Liver (tissue), 9 donors: ENCODE data around the gene SUGP2. TPM values are rescaled to one million over a fixed set of nuclear protein-coding genes. Genes with fewer than 3 reads are reported as not detected.

Source experiments
- DNase-seq: peaks from one replicate; pipeline ENCODE4 v3.0.0-alpha.2; 2017; ENCODE audit warnings: low spot score
- H3K27ac ChIP-seq, 2 donors: one replicate each; pipeline ENCODE4 v1.7.0; 2013; ENCODE audit warnings: inconsistent platforms in 2 of 2, low read length in 2 of 2, control low read depth in 1 of 2, low read depth in 1 of 2, mild to moderate bottlenecking in 1 of 2
- H3K27me3 ChIP-seq, 4 donors: one replicate each; pipeline versions ENCODE4 v1.6.1 to v1.7.0; 2013; ENCODE audit warnings: low read length in 3 of 4, inconsistent platforms in 1 of 4, mild to moderate bottlenecking in 1 of 4, moderate library complexity in 1 of 4; ENCODE audit not compliant: control insufficient read depth in 4 of 4, insufficient read depth in 4 of 4
- H3K36me3 ChIP-seq, 4 donors: one replicate each; pipeline versions ENCODE4 v1.6.1 to v1.7.0; 2013; ENCODE audit warnings: low read length in 3 of 4, mild to moderate bottlenecking in 3 of 4, low read depth in 1 of 4, moderate library complexity in 1 of 4; ENCODE audit not compliant: control insufficient read depth in 4 of 4, insufficient read depth in 3 of 4
- H3K4me1 ChIP-seq, 4 donors: one replicate each; pipeline versions ENCODE4 v1.6.1 to v1.7.0; 2013; ENCODE audit warnings: low read length in 3 of 4, mild to moderate bottlenecking in 3 of 4, moderate library complexity in 1 of 4; ENCODE audit not compliant: control insufficient read depth in 4 of 4, insufficient read depth in 4 of 4
- H3K4me3 ChIP-seq, 3 donors: one replicate each; pipeline versions ENCODE4 v1.6.1 to v1.7.0; 2013; ENCODE audit warnings: low read length in 3 of 3, control low read depth in 1 of 3, low read depth in 1 of 3, mild to moderate bottlenecking in 1 of 3
- H3K9ac ChIP-seq, 2 donors: one replicate each; pipeline ENCODE4 v1.7.0; 2013; ENCODE audit warnings: low read length in 2 of 2, mild to moderate bottlenecking in 2 of 2, moderate library complexity in 2 of 2, control low read depth in 1 of 2, low read depth in 1 of 2
- H3K9me3 ChIP-seq, 4 donors: one replicate each; pipeline versions ENCODE4 v1.6.1 to v1.7.0; 2013; ENCODE audit warnings: low read length in 3 of 4; ENCODE audit not compliant: control insufficient read depth in 4 of 4
- EGR1 ChIP-seq, 2 donors: IDR thresholded peaks; 2 replicates each; pipeline ENCODE4 v1.6.1; 2016 to 2018; ENCODE audit warnings: antibody characterized with exemption in 2 of 2, low read depth in 2 of 2
- FOXA1 ChIP-seq: IDR thresholded peaks from 2 replicates; pipeline ENCODE4 v1.6.1; 2016; ENCODE audit warnings: antibody characterized with exemption
- FOXA2 ChIP-seq: IDR thresholded peaks from 2 replicates; pipeline ENCODE4 v1.6.1; 2016; ENCODE audit warnings: antibody characterized with exemption
- GABPA ChIP-seq, 2 donors: IDR thresholded peaks in 1 of 2; conservative IDR thresholded peaks in 1 of 2; 2 replicates each; pipeline ENCODE4 v1.6.1; 2016; ENCODE audit warnings: antibody characterized with exemption in 2 of 2, mild to moderate bottlenecking in 1 of 2, moderate library complexity in 1 of 2
- HNF4A ChIP-seq, 2 donors: conservative IDR thresholded peaks; 2 replicates each; pipeline ENCODE4 v1.6.1; 2016; ENCODE audit warnings: antibody characterized with exemption in 2 of 2, mild to moderate bottlenecking in 2 of 2
- HNF4G ChIP-seq: IDR thresholded peaks from 2 replicates; pipeline ENCODE4 v1.6.1; 2016; ENCODE audit warnings: antibody characterized with exemption
- JUND ChIP-seq, 2 donors: IDR thresholded peaks; 2 replicates each; pipeline ENCODE4 v1.6.1; 2016; ENCODE audit warnings: antibody characterized with exemption in 2 of 2
- NR2F2 ChIP-seq: IDR thresholded peaks from 2 replicates; pipeline ENCODE4 v1.6.1; 2016; ENCODE audit warnings: antibody characterized with exemption
- RAD21 ChIP-seq, 2 donors: IDR thresholded peaks; 2 replicates each; pipeline ENCODE4 v1.6.1; 2016; ENCODE audit warnings: antibody characterized with exemption in 2 of 2, mild to moderate bottlenecking in 2 of 2
- RXRA ChIP-seq, 2 donors: IDR thresholded peaks; 2 replicates each; pipeline ENCODE4 v1.6.1; 2017 to 2018; ENCODE audit warnings: antibody characterized with exemption in 2 of 2, mild to moderate bottlenecking in 1 of 2
- SP1 ChIP-seq: IDR thresholded peaks from 2 replicates; pipeline ENCODE4 v1.6.1; 2018; ENCODE audit warnings: antibody characterized with exemption, mild to moderate bottlenecking
- TAF1 ChIP-seq: conservative IDR thresholded peaks from 2 replicates; pipeline ENCODE4 v1.6.1; 2016; ENCODE audit warnings: antibody characterized with exemption, mild to moderate bottlenecking
- YY1 ChIP-seq: IDR thresholded peaks from 2 replicates; pipeline ENCODE4 v1.6.1; 2016; ENCODE audit warnings: antibody characterized with exemption, mild to moderate bottlenecking
- WGBS: extraction: QIAGEN DNeasy Blood & Tissue Kit; methylation state at CpG from one replicate; pipeline ENCODE4 v1.1.7; 2013; 5-methylcytosine and 5-hydroxymethylcytosine counted together
- polyA plus RNA-seq, 2 donors: library from polyadenylated mRNA; stranded (reverse) in 1 of 2; unstranded in 1 of 2; fragments of 200-250 nt in 1 of 2; fragments of >200 nt in 1 of 2; fragmentation: Nextera tagmentation in 1 of 2; extraction: Ambion mirVana in 1 of 2; gene quantifications; one replicate each; pipeline versions ENCODE4 v1.2.1 to v1.2.3, GENCODE V29; 2013 to 2015
- total RNA-seq, 2 donors: library from RNA; depleted of rRNA; stranded (reverse); fragments of >200 nt; gene quantifications; one replicate each; pipeline ENCODE4 v1.2.3, GENCODE V29; 2014
- TF ChIP-seq, protein P1 (sequence below): IDR thresholded peaks from 2 replicates; pipeline ENCODE4 v1.6.1; 2016; ENCODE audit warnings: antibody characterized with exemption, mild to moderate bottlenecking
- TF ChIP-seq, protein P2 (sequence below): IDR thresholded peaks from 2 replicates; pipeline ENCODE4 v1.6.1; 2016; ENCODE audit warnings: antibody characterized with exemption
- TF ChIP-seq, protein P3 (sequence below): IDR thresholded peaks from 2 replicates; pipeline ENCODE4 v1.6.1; 2016; ENCODE audit warnings: antibody characterized with exemption
- TF ChIP-seq, protein P4 (sequence below): IDR thresholded peaks from 2 replicates; pipeline ENCODE4 v1.6.1; 2016; ENCODE audit warnings: antibody characterized with exemption
- TF ChIP-seq, protein P5 (sequence below): fragments of 150-350 bp; IDR thresholded peaks from 2 replicates; pipeline ENCODE4 v1.5.1; 2017; ENCODE audit warnings: improper control_type of control experiment, low read depth, low read length; ENCODE audit not compliant: missing input control
- donor health status: healthy.
- donor health status: healthy.
- donor health status: healthy.
- donor health status: healthy.
- donor health status: healthy.

SUGP2 gene
- total and polyA plus RNA-seq, 4 donors = 9.6 to 29.0 (median 19.2) TPM

DNA sequence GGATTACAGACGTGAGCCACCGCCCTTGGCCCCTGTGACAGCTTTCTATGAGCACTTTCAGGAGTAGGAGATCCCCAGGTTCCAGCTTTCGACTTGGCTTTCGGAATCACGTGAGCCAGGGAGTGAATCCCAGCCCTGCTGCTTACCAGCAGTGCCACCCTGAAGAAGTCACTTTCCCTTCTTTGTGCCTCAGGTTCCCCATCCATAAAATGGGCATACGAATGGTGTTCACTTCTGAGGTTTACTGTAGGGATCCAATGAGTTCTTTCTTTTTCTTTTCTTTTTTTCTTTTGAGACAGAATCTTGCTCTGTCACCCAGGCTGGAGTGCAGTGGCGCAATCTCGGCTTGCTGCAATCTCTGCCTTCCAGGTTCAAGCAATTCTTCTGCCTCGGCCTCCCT lies 88.0 kb downstream of the SUGP2 start (continued):
- TF ChIP-seq, protein P1, sequence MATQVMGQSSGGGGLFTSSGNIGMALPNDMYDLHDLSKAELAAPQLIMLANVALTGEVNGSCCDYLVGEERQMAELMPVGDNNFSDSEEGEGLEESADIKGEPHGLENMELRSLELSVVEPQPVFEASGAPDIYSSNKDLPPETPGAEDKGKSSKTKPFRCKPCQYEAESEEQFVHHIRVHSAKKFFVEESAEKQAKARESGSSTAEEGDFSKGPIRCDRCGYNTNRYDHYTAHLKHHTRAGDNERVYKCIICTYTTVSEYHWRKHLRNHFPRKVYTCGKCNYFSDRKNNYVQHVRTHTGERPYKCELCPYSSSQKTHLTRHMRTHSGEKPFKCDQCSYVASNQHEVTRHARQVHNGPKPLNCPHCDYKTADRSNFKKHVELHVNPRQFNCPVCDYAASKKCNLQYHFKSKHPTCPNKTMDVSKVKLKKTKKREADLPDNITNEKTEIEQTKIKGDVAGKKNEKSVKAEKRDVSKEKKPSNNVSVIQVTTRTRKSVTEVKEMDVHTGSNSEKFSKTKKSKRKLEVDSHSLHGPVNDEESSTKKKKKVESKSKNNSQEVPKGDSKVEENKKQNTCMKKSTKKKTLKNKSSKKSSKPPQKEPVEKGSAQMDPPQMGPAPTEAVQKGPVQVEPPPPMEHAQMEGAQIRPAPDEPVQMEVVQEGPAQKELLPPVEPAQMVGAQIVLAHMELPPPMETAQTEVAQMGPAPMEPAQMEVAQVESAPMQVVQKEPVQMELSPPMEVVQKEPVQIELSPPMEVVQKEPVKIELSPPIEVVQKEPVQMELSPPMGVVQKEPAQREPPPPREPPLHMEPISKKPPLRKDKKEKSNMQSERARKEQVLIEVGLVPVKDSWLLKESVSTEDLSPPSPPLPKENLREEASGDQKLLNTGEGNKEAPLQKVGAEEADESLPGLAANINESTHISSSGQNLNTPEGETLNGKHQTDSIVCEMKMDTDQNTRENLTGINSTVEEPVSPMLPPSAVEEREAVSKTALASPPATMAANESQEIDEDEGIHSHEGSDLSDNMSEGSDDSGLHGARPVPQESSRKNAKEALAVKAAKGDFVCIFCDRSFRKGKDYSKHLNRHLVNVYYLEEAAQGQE = no peak
- TF ChIP-seq RAD21 (IDR thresholded peaks at IDR 0.05) = no peak
- no peak for TF ChIP-seq TAF1
- TF ChIP-seq JUND (IDR thresholded peaks at IDR 0.05) = no peak
- no peak for TF ChIP-seq FOXA1
- TF ChIP-seq, protein P2, sequence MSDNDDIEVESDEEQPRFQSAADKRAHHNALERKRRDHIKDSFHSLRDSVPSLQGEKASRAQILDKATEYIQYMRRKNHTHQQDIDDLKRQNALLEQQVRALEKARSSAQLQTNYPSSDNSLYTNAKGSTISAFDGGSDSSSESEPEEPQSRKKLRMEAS = no peak

DNA sequence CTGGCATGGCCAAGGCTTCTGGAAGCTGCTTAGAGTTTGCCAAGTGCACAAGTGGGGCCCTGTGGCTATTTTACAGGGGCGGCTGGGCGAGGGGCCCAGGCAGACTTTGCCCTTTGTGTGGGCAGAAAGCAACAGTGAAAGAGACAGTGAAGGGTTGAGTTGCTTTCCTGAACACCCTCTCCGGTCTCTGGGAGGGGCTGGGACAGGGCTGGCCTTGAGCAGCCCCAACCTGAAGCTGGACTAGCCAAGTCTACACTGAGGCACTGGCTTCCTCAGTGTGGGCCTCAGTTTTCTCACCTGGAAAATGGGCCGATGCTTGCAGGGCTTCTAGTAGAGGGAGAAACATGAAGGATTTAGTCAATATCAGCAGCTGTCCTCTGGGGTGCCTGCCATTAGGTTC lies 89.9 kb downstream of the SUGP2 start:
- no peak overlapping the region for H3K9ac ChIP-seq
- H3K4me3 ChIP-seq = no peak overlapping the region
- H3K36me3 ChIP-seq = no peaks in the 10 kb centered on the region
- H3K27ac ChIP-seq = no peak overlapping the region
- 69% methylated on average over 4 of the region's 4 CpGs for WGBS
- peaks cover 2 to 6% (median 4%) of the 10 kb centered on the region in 4 donors for H3K4me1 ChIP-seq
- no peak for DNase-seq
- no peaks in the 10 kb centered on the region for H3K27me3 ChIP-seq
- no peaks in the 10 kb centered on the region for H3K9me3 ChIP-seq
- TF ChIP-seq RAD21 (IDR thresholded peaks at IDR 0.05) (no peak), TAF1 (no peak), HNF4G (no peak), FOXA1 (no peak), HNF4A (conservative IDR thresholded peaks at IDR 0.05) (no peak), SP1 (no peak), FOXA2 (no peak), JUND (IDR thresholded peaks at IDR 0.05) (no peak), GABPA (IDR thresholded peaks at IDR 0.05 in 1 of 2, conservative IDR thresholded peaks at IDR 0.05 in 1 of 2) (no peak), NR2F2 (no peak), RXRA (IDR thresholded peaks at IDR 0.05) (no peak), EGR1 (IDR thresholded peaks at IDR 0.05; ENCODE audit: low read depth in 2 of 2) (no peak), YY1 (no peak)
- TF ChIP-seq, protein P3, sequence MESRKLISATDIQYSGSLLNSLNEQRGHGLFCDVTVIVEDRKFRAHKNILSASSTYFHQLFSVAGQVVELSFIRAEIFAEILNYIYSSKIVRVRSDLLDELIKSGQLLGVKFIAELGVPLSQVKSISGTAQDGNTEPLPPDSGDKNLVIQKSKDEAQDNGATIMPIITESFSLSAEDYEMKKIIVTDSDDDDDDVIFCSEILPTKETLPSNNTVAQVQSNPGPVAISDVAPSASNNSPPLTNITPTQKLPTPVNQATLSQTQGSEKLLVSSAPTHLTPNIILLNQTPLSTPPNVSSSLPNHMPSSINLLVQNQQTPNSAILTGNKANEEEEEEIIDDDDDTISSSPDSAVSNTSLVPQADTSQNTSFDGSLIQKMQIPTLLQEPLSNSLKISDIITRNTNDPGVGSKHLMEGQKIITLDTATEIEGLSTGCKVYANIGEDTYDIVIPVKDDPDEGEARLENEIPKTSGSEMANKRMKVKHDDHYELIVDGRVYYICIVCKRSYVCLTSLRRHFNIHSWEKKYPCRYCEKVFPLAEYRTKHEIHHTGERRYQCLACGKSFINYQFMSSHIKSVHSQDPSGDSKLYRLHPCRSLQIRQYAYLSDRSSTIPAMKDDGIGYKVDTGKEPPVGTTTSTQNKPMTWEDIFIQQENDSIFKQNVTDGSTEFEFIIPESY = no peak
- TF ChIP-seq, protein P4, sequence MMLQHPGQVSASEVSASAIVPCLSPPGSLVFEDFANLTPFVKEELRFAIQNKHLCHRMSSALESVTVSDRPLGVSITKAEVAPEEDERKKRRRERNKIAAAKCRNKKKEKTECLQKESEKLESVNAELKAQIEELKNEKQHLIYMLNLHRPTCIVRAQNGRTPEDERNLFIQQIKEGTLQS = no peak
- TF ChIP-seq, protein P5, sequence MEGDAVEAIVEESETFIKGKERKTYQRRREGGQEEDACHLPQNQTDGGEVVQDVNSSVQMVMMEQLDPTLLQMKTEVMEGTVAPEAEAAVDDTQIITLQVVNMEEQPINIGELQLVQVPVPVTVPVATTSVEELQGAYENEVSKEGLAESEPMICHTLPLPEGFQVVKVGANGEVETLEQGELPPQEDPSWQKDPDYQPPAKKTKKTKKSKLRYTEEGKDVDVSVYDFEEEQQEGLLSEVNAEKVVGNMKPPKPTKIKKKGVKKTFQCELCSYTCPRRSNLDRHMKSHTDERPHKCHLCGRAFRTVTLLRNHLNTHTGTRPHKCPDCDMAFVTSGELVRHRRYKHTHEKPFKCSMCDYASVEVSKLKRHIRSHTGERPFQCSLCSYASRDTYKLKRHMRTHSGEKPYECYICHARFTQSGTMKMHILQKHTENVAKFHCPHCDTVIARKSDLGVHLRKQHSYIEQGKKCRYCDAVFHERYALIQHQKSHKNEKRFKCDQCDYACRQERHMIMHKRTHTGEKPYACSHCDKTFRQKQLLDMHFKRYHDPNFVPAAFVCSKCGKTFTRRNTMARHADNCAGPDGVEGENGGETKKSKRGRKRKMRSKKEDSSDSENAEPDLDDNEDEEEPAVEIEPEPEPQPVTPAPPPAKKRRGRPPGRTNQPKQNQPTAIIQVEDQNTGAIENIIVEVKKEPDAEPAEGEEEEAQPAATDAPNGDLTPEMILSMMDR = no peak
- TF ChIP-seq, protein P1 = no peak
- TF ChIP-seq, protein P2 = no peak
